GM19328 (cell line): ENCODE data around the gene ZNF740.
"Not testable (repeated sequence)": the region's sequence is repeated elsewhere in the genome, so short reads cannot be mapped to it uniquely, and the experiment has no call there.

Source experiments
- ATAC-seq: cut with Tn5 transposase; IDR thresholded peaks from one replicate; pipeline ENCODE4 v1.9.1; 2021; ENCODE audit warnings: mild to moderate bottlenecking, moderate library complexity; ENCODE audit not compliant: unreplicated experiment

The ZNF740 gene

GRCh38 chr12:53172352-53172751 lies 8.2 kb upstream of the ZNF740 start:
- ATAC-seq: no peak

GRCh38 chr12:53173085-53173715 lies 7.3 kb upstream of the ZNF740 start:
- no peak for ATAC-seq

DNA sequence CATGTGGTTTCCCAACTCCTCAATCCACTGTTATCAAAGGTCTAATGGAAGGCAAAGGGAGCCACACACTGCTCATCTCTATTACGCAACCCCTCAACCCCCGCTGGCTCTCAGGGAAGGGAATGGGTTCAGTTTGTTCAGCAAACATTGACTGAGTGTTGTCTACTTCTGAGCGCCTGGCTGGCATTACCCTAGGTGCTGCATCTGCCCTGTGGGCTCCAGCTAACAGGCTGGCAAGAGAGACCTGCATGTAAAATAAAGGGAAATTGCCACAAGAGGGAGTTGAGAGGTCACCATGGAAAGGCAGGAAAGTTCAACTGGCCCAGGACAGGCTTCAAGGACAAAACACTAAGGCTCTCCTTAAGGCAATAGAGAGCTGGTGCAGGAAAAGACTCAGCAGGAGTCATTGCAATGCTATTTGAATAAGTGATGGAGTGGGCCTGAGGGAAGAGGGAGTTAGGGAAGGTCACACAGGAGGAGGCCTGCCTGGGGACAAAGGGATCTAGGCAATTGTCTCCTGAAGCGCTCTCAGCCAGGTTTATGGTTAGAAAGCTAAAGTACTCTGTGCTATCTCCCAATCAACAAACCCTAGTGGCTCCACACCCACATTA lies 5.5 kb upstream of the ZNF740 start:
- ATAC-seq: no peak

- ATAC-seq: no peak
Observed at GRCh38 chr12:53176750-53177149, 3.8 kb upstream of the ZNF740 start.

DNA sequence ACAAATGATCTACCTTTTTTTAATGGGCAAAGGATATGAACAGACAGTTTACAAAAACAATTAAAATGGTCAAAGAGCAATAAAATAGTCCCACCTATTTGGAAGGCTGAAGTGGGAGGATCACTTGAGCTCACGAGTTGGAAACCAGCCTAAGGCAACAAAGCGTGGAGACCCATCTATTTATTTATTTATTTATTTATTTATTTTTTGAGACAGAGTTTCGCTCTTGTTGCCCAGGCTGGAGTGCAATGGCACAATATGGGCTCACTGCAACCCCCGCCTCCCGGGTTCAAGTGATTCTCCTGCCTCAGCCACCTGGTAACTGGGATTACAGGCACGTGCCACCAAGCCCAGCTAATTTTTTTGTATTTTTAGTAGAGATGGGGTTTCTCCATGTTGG lies 3.1 kb upstream of the ZNF740 start:
- not testable (repeated sequence) for ATAC-seq

- ATAC-seq: not testable (repeated sequence)
Observed at GRCh38 chr12:53178803-53179202, 1.7 kb upstream of the ZNF740 start.

DNA sequence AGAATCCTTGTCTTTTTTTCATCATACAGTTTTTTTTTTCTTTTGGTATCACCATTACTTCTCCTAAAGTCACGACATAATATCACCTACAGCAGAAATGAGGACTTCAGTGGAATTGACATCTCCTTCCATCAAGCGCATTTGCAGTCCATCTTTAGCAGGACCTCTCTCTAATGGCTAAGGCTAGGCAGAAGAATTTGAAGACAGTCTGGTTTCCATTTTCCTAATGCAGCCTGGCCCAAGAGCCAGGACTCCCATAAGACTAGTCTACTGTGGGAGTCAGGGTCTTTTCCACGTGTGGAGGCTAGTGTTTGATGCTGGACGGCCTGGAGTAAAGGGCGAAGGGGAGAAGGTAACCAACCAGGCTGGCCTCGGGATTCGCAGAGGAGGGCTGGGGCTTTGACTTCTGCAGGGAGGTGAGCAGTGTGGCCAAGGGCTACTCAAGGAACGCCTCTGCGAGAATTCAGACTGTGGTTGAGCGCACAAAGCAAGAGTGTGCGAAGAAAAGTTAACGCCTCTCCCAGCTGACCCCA lies 769 bp upstream of the ZNF740 start:
- ATAC-seq: no peak

DNA sequence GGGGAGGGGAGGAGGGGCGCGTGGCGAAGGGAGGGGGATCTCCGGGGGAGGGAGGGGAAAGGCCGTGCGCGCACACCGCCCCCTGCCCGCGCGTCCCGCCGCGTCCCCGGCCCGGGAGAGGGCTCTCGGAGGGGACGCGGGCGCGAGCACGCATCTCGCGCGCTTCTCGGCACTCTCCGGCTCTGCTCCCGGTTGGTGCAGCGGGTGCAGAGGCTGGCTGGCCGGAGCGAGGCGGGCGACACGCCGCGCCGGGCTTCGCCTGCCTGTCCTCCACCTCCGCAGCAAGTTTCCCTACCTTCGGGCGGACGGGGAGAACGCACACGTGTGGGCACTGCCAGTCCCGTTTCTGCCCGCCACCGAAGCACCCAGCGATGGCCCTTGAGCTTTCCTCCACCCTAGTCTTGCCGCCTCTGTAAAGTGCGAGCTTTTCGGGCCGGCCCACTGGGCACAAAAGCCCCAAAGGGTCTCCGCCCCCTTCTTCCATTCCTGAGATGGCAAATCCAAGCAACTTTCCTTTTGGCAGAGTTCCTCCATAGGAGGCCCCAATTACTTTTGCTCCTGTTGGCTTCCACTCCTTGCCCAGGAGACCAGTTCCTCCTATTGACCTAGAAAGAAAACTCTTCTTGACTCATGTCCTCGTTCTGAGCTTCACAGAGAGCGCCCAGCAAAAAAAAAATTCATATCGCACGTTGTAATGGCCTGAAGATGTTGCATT lies 566 bp downstream of the ZNF740 start:
- peak; percentile 49 for ATAC-seq

DNA sequence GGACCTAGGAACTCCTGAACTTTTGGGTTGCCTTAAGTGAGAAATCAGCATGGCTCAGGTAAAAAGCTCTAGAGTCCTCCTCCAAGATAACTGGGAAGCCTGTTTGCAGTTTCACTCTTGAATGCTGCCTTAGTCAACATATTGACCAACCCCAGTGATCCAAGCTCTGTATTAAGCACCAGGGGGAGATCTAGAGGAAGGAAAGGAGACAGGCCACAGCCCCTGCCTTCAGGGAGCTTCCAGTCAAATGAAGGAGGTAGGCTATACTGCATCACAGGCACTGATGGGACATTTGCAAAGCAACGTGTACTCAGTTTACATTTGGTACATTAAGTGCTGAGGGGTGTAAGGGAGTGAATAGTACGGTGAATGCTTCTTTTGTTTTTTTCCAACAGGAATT lies 1.4 kb downstream of the ZNF740 start:
- ATAC-seq: no peak

DNA sequence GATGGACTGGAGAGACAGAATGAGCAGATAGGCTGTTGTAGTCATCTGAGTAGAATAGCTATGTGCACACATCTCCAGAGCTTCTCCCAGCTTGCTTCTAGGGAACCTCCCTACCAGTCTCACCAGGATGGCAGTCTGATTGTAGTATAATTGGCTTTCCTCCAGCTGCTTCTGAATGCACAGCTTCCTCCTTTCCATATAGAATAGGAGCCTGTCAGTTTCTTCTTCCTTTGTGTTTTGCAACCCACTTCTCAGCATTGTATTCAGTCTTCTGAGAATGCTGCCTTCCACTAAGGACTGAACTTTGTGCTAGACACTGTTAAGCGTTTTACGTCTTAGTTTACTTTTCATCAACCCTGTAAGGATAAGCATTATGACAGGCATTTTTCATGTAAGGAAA lies 2.4 kb downstream of the ZNF740 start:
- ATAC-seq: no peak

GRCh38 chr12:53184828-53185227 lies 4.3 kb downstream of the ZNF740 start:
- no peak for ATAC-seq

DNA sequence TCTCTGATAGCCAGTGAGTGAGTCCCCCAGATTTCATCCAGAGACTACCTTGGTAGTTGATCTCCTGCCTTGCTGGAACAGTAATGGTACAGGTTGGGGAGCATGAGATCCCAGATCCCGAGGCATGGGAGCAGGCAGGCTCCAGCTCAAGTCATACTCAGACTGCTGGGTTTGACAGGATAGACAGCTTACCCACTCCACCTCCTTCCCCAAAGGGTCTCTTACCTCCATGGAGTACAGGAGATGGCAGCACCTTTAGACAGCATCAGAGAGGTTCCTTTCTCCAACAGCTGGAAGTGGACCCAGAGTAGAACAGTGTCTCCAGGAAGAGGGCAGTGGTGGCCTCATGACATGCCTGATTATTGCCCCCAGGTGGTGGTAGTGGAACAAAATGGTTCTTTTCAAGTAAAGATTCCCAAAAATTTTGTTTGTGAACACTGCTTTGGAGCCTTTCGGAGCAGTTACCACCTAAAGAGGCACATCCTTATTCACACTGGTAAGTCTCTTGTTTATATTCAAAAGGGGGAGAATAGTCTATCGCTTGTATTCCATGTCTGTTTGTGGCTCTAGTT lies 5.1 kb downstream of the ZNF740 start:
- no peak for ATAC-seq

GRCh38 chr12:53186745-53187144 lies 6.2 kb downstream of the ZNF740 start:
- no peak for ATAC-seq

GRCh38 chr12:53187145-53187899 lies 6.8 kb downstream of the ZNF740 start:
- no peak for ATAC-seq

GRCh38 chr12:53190108-53190729 lies 9.7 kb downstream of the ZNF740 start:
- no peak for ATAC-seq

GRCh38 chr12:53191096-53191884 lies 10.8 kb downstream of the ZNF740 start:
- ATAC-seq: no peak

DNA sequence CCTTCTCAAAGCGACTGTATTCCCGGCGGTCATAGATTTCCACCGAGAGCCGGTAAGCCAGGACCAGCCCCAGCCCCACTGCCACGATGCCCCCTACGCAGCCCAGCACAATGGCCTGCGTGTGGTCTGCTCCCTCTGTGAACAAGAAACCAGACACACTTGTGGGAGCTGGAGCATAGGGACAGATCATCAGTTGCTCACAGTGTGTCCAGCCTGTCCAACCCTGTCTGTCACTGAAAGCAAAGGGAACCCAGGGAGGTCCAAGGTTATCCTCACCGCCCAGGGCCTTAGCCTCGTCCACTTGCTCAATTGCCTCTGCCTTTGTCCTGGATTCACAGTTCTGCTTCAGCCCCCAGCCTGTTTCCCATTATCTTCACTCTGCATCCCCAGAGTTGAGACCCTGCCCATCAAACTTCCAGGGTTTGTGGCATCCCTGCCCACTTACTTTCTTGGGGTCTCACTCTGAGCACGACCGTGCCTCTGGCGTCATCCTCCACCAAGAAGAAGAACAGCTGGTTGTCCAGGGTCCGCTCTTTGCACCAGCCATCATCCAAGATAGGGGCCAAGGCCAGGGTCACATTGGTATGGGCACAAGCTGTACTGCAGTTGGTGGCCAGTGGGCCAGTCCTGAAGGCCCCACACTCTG lies 11.5 kb downstream of the ZNF740 start:
- ATAC-seq: no peak

DNA sequence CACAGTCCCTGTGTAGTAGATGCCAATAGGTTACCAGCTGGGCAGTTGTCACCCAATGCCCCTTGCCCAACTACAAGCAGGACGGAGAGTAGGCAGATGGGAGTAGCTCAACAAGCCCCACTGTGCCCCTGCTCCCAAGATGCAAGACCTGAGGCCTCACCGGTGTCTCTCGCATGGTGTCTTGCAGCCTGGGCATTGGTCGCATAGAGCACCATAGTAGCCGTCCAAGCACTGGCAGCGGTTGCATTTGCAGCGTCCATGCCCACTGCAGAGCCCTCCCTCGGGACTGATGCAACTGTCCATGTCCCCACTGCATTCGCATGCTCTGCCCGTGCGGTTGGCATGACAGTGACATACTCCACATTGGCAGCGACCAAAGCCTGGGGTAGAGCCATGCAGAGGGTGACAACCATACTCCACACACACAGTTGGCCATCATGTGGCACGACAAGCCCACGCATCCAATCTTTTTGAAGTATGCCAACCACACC lies 12.1 kb downstream of the ZNF740 start:
- ATAC-seq: no peak

DNA sequence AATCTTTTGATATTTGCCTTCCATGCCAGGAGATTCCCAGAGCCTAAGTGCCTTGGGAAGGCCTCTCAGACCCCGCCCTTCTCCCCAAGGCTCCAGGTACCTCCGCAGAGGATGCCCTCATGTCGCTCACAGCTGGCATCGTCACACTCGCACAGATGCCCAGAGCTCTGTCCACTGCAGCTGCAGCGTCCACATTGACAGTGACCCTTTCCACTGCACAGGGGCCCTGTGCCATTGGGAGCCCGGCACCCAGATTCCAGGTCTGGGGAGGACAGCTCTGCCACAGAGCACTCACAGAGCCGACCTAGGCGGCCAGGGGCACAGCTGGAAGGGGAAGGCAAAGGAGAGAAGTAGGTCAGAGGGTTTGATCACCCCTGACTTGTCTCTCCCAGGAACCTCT lies 12.5 kb downstream of the ZNF740 start:
- no peak for ATAC-seq
